Measurements from ENCODE around the gene EGR4.
A peak's percentile ranks its signal among the peaks of the same experiment; 100 is the strongest.
"Not testable (repeated sequence)": the region's sequence is repeated elsewhere in the genome, so short reads cannot be mapped to it uniquely, and the experiment has no call there.

The EGR4 gene

GRCh38 chr2:73262691-73263429 is 30.5 kb downstream of the EGR4 start:
- DNase-seq, result not testable (repeated sequence)

GRCh38 chr2:73262108-73262651 is 31.2 kb downstream of the EGR4 start:
- DNase-seq, result no peak

DNA sequence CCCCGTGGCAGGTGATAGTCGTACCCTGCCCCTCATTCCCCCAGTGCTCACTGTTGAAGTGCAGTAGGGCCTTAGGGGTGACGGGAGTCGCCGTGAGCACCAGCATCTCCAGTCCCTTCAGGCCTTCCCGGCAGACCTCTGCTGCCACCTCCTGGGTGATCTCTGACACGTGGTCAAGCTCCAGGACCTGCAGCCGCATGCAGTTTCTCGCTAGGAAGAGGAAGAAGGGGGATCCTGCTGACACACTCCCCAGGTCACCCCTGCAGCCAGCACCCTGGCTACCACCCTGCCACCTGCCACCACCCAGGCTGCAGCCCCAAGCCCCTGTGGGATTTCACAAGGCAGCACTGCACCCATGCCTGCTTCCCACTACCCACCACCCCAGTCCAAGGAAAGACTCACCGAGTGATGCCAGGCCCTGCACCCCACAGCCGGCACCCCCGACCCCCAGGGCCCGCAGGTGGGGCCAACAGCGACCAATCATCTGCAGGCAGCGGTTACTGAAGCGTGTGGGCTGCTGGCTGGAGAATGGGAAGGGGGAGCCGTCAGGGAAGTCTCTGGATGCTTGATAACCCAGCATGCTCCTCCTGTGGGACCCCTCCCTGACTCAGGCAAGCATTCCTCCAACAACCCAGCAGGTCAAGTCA is 32.9 kb downstream of the EGR4 start:
- no peak for DNase-seq

- no peak for DNase-seq
These were observed 33.5 kb downstream of the EGR4 start for GRCh38 chr2:73259704-73260337.

- no peak for DNase-seq
These were observed 34.1 kb downstream of the EGR4 start for GRCh38 chr2:73259276-73259675.

- DNase-seq, result no peak
These were observed 34.5 kb downstream of the EGR4 start for GRCh38 chr2:73258913-73259215.

DNA sequence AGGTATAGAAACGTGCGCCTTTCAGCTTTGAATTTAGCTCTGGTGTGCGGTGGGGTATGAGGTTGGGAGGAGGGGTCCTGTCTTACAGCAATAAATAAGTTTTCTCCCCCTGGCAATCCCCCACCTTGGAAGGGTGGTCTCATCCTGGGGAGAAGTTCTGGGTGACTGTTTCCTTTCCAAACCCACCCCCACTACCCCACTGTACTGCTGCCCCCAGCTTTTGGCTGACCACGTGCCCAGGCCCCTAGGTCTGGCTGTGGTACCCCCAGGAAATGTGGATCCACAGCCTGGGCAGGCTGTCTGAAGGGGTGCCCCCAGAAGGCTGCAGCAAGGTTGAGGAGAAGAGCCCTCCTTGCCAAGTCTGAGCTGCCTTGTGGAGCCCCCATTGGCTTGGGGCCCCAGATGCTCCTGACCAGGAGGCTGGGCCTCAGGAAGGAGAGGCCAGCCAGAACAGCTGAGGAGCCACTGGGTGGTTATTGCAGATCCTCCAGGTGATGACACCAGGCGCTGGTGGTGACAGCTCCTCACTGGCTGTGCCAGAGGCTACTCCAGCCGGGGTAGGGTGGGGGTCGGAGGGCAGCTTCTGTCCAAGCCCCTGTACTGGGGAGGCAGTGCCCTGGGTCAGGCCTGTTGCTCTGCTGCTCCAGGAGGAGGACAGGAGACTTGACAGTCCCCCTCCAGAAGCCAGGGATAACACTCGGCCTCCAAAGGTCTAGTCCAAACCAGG is 35.0 kb downstream of the EGR4 start:
- DNase-seq, result no peak

GRCh38 chr2:73257425-73258125 is 35.8 kb downstream of the EGR4 start:
- DNase-seq, result peak in 1 of 2 donors; percentile 35

DNA sequence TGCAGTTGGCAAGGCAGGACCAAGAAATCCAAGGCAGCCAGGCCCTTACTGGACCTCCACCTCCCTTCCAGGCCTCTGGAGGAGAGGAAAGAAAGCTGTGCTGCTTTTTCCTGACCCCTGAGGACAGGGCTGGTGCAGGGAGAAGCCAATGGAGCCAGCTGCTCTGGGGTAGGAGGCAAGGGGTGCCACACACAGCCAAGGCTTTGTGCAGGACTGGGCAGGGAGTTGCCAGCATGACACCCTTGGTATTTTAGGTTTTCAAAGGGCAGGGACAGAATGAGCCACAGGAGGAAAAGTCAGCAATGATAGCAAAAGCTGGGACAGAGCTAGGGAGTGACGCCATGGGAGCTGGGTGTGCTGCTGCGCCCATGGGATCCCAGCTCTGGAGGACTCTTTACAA is 36.3 kb downstream of the EGR4 start:
- no peak for DNase-seq

DNA sequence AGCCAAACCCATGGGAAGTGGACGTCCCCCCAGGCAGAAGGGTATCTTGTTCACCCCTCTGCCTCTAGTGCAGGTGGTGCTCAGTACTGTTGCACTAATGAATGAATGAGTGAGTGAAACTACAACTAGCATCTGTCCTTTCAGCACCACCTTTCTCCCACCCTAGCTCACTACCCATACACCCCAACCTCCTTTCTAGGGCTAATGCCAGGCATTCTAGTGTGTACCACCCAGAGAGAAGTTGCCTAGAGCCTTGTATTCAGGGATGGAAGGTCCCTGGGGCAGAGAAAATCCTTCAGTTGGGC is 36.8 kb downstream of the EGR4 start:
- no peak for DNase-seq

GRCh38 chr2:73255907-73256617 is 37.3 kb downstream of the EGR4 start:
- DNase-seq, result no peak

- DNase-seq, result no peak
These were observed 38.2 kb downstream of the EGR4 start for GRCh38 chr2:73255007-73255644.

DNA sequence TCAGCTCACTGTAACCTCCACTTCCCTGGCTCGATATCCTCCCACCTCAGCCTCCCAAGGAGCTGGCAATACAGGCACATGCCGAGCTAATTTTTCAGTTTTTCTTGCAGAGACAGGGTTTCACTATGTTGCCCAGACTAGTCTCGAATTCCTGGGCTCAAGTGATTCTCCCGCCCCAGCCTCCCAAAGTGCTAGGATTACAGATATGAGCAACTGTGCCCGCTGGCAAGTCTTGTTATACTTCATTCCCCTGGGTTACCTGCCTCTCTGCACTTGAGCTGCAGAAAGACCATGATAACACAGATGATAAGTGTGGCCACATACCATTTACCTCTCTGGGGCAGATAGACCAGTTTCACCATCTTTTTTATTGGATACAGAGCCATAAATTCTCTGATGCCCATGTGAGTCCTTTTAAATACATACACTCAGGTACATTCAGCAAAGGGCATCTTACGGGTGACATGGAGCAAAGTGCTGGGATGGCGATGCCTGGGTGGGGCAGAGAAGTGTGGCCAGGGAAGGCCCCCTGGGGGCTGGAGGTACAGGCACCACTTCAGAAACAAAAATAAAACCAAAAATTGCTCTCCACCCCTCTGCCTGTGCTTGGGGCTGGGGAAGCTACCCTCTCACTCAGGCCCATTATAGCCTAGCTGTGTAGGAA is 38.9 kb downstream of the EGR4 start:
- DNase-seq, result no peak

DNA sequence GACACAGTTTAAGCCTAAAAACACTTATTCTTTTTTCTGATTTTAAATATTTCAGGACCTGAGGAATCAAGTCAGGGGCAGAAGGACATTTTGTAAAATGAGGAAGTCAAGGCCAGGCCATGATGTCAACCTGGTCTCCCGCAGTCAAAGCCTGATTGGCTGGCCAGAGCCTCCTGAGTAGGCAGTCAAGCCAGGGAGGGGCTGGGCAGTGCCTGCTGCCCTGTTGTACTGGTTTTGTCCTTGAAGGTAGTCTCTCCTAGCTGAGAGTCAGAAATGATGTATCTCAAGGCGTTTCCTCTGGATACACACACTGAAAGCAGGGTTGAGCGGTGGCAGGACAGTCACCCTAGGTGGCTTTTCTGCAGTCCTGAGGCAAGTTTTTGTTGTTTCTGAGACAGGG is 39.4 kb downstream of the EGR4 start:
- DNase-seq, result peak in 1 of 2 donors; percentile 17

DNA sequence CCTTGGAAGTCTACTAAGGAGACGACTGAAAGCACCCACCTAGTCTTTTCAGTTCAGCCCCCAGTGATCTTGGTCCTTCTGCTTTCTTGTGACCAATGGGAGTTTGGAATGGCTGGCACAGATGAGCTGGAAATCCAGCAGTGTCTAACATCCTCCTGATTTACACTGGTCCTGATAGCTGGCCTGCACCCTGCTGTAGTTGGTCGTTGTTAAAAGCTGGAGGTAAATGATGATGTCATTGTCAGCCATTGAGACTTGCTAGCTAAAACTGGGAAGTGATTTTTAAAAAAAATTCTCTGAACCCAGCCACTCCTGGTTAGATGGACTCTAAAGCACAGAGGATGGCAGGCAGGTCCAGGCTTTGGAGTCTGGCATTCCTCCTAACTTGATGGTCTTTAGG is 39.9 kb downstream of the EGR4 start:
- no peak for DNase-seq

GRCh38 chr2:73252238-73253027 is 40.9 kb downstream of the EGR4 start:
- no peak for DNase-seq

DNA sequence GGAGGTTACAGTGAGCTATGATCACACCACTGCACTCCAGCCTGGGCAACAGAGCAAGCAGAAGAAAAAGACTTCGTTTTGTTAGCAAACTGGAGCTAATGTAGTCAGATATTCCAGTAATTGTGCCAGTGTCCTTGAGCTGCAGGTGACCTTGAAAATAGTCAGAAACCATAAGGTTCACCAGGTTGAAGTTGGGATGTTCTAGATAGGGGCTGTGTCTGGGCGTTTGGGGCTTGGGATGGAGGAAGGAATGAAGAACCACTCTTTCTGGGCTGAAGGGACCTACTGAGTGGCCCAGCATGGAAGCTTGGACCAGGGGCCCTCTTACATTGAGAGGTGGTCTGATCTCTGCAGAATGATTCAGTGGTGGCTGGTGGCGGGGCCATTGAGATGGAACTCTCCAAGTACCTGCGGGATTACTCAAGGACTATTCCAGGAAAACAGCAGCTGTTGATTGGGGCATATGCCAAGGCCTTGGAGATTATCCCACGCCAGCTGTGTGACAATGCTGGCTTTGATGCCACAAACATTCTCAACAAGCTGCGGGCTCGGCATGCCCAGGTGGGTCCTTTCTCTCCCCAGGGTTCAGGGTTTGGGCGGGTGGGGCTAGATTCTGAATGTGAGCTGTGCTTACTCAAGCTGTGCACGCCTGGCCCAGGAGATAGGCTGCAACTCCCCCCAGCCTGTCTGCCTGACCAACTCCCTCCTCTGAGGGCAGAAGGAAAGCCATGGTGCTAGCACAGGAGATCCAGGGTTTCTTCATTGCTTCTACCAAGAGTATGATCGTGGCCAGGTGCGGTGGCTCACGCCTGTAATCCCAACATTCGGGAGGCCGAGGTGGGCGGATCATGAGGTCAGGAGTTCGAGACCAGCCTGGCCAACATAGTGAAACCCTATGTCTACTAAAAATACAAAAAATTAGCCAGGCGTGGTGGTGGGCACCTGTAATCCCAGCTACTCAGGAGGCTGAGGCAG is 42.2 kb downstream of the EGR4 start:
- DNase-seq, result no peak

GRCh38 chr2:73249636-73250035 is 43.7 kb downstream of the EGR4 start:
- no peak for DNase-seq

GRCh38 chr2:73246850-73247249 is 46.5 kb downstream of the EGR4 start:
- DNase-seq, result no peak
